Endodermal cell (in vitro differentiated cells): ENCODE results near the gene RHOA. TPM values are rescaled to one million over a fixed set of nuclear protein-coding genes. Genes with fewer than 3 reads are reported as not detected.
A peak's percentile ranks its signal among the peaks of the same experiment; 100 is the strongest.

ENCODE experiments used
- DNase-seq: peaks from one replicate; pipeline ENCODE4 v3.0.0-alpha.2; 2017
- H3K27ac ChIP-seq: 2 replicates; pipeline ENCODE4 v1.5.1; 2013; ENCODE audit warnings: mild to moderate bottlenecking, low read depth, low read length, moderate library complexity
- H3K27me3 ChIP-seq: 2 replicates; pipeline ENCODE4 v1.6.1; 2013; ENCODE audit warnings: mild to moderate bottlenecking, low read length, moderate library complexity; ENCODE audit not compliant: insufficient read depth, control insufficient read depth, poor library complexity, severe bottlenecking
- H3K36me3 ChIP-seq: 2 replicates; pipeline ENCODE4 v1.7.0; 2013; ENCODE audit warnings: mild to moderate bottlenecking, low read length, moderate library complexity; ENCODE audit not compliant: control insufficient read depth, insufficient read depth
- H3K4me1 ChIP-seq: one replicate; pipeline ENCODE4 v1.7.0; 2013; ENCODE audit warnings: low read length; ENCODE audit not compliant: control insufficient read depth, insufficient read depth
- H3K4me3 ChIP-seq: 2 replicates; pipeline ENCODE4 v1.5.1; 2013; ENCODE audit warnings: mild to moderate bottlenecking, low read length, moderate library complexity
- H3K9ac ChIP-seq: 2 replicates; pipeline ENCODE4 v1.6.1; 2013; ENCODE audit warnings: mild to moderate bottlenecking, low read length, moderate library complexity; ENCODE audit not compliant: poor library complexity, severe bottlenecking; ENCODE audit errors: extremely low read depth
- H3K9me3 ChIP-seq: 2 replicates; pipeline ENCODE4 v1.6.1; 2013; ENCODE audit warnings: mild to moderate bottlenecking, low read length, moderate library complexity; ENCODE audit not compliant: control insufficient read depth
- H3K27ac Mint-ChIP-seq: 2 replicates; pipeline ENCODE4 v1.8.0; 2020; ENCODE audit warnings: mixed read lengths
- H3K27me3 Mint-ChIP-seq: 2 replicates; pipeline ENCODE4 v1.8.0; 2021; ENCODE audit warnings: mild to moderate bottlenecking, mixed read lengths; ENCODE audit not compliant: insufficient read depth
- H3K36me3 Mint-ChIP-seq: 2 replicates; pipeline ENCODE4 v1.8.0; 2020; ENCODE audit warnings: low read depth, mixed read lengths
- H3K4me1 Mint-ChIP-seq: 2 replicates; pipeline ENCODE4 v1.8.0; 2020; ENCODE audit warnings: mixed read lengths
- H3K4me3 Mint-ChIP-seq: 2 replicates; pipeline ENCODE4 v1.8.0; 2020; ENCODE audit warnings: mild to moderate bottlenecking, moderate library complexity, mixed read lengths
- H3K9me3 Mint-ChIP-seq: 2 replicates; pipeline ENCODE4 v1.8.0; 2020; ENCODE audit warnings: mild to moderate bottlenecking, mixed read lengths
- CTCF ChIP-seq: fragments of 200-600 bp; sonication (generic); conservative IDR thresholded peaks from 2 replicates; pipeline ENCODE4 v1.5.0; 2021; ENCODE audit warnings: antibody characterized with exemption, mild to moderate bottlenecking
- WGBS, 2 experiments: methylation state at CpG; one replicate each; pipeline versions ENCODE4 v1.1.5 to v1.1.7; 2013; ENCODE audit warnings: missing lambda C conversion rate in 2 of 2, mixed read lengths in 1 of 2; ENCODE audit not compliant: insufficient coverage in 1 of 2, insufficient read length in 1 of 2; 5-methylcytosine and 5-hydroxymethylcytosine counted together
- total RNA-seq, 2 donors: library from RNA; stranded (reverse); fragmentation: NEBNext Ultra II Directional in 1 of 2; extraction: Animal tissue kit (Norgen Biotek cat#: 25700) in 1 of 2; gene quantifications; 2 replicates in 1 of 2; 3 replicates in 1 of 2; pipeline ENCODE4 v1.2.1, GENCODE V29; 2021

The RHOA gene
- total RNA-seq, 2 donors from 2014 or later: 359 to 371 TPM

GRCh38 chr3:49417516-49418120 is 5.8 kb upstream of the RHOA start:
- H3K27ac ChIP-seq: no peak overlapping the region
- Mint-ChIP-seq H3K27me3 (peaks cover 1% of the 10 kb centered on the region), H3K36me3 (peaks cover 21% of the 10 kb centered on the region), H3K27ac (peak overlapping the region; percentile 58), H3K4me3 (no peak overlapping the region), H3K4me1 (peaks cover 22% of the 10 kb centered on the region), H3K9me3 (no peaks in the 10 kb centered on the region)
- TF ChIP-seq CTCF: no peak
- H3K27me3 ChIP-seq: no peaks in the 10 kb centered on the region
- 90 to 95% methylated on average over 7 to 13 of the region's 13 CpGs for WGBS, 2 experiments
- H3K9me3 ChIP-seq: no peaks in the 10 kb centered on the region
- H3K4me3 ChIP-seq: no peak overlapping the region
- H3K9ac ChIP-seq: no peak overlapping the region
- H3K36me3 ChIP-seq: peaks cover 6% of the 10 kb centered on the region
- no peak for DNase-seq
- peaks cover 7% of the 10 kb centered on the region for H3K4me1 ChIP-seq

GRCh38 chr3:49416867-49417266 is 5.1 kb upstream of the RHOA start:
- Mint-ChIP-seq H3K27me3 (no peaks in the 10 kb centered on the region), H3K4me3 (no peak overlapping the region), H3K4me1 (peaks cover 20% of the 10 kb centered on the region), H3K36me3 (peaks cover 21% of the 10 kb centered on the region), H3K9me3 (no peaks in the 10 kb centered on the region), H3K27ac (peak overlapping the region; percentile 72)
- Histone ChIP-seq H3K9ac (no peak overlapping the region), H3K27ac (no peak overlapping the region), H3K27me3 (no peaks in the 10 kb centered on the region), H3K4me1 (peaks cover 7% of the 10 kb centered on the region), H3K4me3 (no peak overlapping the region), H3K36me3 (peaks cover 6% of the 10 kb centered on the region), H3K9me3 (no peaks in the 10 kb centered on the region)
- TF ChIP-seq CTCF: no peak
- no peak for DNase-seq
- 78 to 97% methylated on average over 2 of the region's 2 CpGs for WGBS, 2 experiments

GRCh38 chr3:49415931-49416601 is 4.3 kb upstream of the RHOA start:
- Mint-ChIP-seq H3K27me3 (no peaks in the 10 kb centered on the region), H3K9me3 (no peaks in the 10 kb centered on the region), H3K27ac (peak overlapping the region; percentile 72), H3K4me3 (no peak overlapping the region), H3K36me3 (peaks cover 21% of the 10 kb centered on the region), H3K4me1 (peaks cover 17% of the 10 kb centered on the region)
- Histone ChIP-seq H3K27me3 (no peaks in the 10 kb centered on the region), H3K27ac (no peak overlapping the region), H3K9me3 (no peaks in the 10 kb centered on the region), H3K4me3 (no peak overlapping the region), H3K36me3 (peaks cover 6% of the 10 kb centered on the region), H3K4me1 (peaks cover 7% of the 10 kb centered on the region), H3K9ac (no peak overlapping the region)
- TF ChIP-seq CTCF: no peak
- DNase-seq: no peak
- WGBS, 2 experiments: 85 to 92% methylated on average over 3 to 4 of the region's 4 CpGs
